Measurements from ENCODE around the gene MRC2. TPM values are rescaled to one million over a fixed set of nuclear protein-coding genes. Genes with fewer than 3 reads are reported as not detected.

MRC2 gene
- total RNA-seq, 4 donors from 2014 or later, result 10.6 to 40.5 (median 21.6) TPM

DNA sequence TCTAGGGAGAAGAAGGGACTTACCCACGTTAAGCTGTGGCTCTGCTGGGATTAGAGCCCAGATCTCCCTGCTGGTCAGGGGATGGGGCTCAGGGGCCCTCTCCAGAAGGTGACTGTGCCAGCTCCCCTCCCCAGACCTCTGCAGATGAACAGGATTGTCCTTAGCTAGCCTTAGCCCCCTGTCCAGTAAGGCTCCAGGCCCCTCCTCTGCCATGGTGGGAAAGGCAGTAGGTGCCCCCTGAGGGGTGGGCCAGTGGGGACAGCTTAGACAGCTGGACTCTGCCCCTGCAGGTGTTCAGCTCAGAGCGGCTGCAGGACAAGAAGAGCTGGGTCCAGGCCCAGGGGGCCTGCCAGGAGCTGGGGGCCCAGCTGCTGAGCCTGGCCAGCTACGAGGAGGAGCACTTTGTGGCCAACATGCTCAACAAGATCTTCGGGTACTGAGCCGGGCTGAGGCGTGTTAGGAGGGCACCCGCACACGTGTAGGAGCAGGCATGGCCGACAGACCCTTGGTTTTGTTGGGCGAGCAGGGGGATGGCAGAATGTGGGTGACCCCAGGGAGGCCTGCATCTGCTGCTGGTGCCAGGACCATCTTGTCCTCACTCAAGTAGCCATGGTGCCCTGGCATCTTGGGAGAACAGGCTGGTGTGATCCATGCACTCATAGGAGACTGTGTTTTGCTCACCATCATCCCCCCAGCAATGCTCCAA, 50.9 kb downstream of the MRC2 start:
- TF ChIP-seq, protein P1, sequence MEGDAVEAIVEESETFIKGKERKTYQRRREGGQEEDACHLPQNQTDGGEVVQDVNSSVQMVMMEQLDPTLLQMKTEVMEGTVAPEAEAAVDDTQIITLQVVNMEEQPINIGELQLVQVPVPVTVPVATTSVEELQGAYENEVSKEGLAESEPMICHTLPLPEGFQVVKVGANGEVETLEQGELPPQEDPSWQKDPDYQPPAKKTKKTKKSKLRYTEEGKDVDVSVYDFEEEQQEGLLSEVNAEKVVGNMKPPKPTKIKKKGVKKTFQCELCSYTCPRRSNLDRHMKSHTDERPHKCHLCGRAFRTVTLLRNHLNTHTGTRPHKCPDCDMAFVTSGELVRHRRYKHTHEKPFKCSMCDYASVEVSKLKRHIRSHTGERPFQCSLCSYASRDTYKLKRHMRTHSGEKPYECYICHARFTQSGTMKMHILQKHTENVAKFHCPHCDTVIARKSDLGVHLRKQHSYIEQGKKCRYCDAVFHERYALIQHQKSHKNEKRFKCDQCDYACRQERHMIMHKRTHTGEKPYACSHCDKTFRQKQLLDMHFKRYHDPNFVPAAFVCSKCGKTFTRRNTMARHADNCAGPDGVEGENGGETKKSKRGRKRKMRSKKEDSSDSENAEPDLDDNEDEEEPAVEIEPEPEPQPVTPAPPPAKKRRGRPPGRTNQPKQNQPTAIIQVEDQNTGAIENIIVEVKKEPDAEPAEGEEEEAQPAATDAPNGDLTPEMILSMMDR (IDR thresholded peaks at IDR 0.05; ENCODE audit: low read depth), result no peak

- TF ChIP-seq, protein P1 (IDR thresholded peaks at IDR 0.05; ENCODE audit: low read depth), result no peak
Measured at GRCh38 chr17:62679866-62680377, 52.5 kb downstream of the MRC2 start.

DNA sequence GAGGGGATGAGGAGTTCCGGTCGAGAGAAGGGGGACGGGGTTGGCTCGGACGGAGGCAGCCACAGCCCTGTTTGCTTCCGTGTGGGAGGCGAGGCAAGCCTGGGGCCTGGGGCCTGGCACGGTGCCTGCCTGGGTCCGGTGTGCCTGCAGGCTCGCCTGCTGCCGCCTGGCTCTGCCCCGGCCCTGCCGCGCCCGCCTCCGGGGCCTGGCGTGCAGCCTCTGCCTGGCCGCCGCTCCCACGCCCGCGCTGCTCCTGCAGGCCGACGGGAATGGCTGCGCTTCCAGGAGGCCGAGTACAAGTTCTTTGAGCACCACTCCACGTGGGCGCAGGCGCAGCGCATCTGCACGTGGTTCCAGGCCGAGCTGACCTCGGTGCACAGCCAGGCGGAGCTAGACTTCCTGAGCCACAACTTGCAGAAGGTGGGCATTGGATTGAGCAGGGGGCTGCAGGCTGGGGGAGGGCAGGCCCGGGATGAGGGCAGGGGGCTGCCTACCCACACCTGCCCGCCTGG, 53.1 kb downstream of the MRC2 start:
- TF ChIP-seq, protein P1 (IDR thresholded peaks at IDR 0.05; ENCODE audit: low read depth), result no peak

DNA sequence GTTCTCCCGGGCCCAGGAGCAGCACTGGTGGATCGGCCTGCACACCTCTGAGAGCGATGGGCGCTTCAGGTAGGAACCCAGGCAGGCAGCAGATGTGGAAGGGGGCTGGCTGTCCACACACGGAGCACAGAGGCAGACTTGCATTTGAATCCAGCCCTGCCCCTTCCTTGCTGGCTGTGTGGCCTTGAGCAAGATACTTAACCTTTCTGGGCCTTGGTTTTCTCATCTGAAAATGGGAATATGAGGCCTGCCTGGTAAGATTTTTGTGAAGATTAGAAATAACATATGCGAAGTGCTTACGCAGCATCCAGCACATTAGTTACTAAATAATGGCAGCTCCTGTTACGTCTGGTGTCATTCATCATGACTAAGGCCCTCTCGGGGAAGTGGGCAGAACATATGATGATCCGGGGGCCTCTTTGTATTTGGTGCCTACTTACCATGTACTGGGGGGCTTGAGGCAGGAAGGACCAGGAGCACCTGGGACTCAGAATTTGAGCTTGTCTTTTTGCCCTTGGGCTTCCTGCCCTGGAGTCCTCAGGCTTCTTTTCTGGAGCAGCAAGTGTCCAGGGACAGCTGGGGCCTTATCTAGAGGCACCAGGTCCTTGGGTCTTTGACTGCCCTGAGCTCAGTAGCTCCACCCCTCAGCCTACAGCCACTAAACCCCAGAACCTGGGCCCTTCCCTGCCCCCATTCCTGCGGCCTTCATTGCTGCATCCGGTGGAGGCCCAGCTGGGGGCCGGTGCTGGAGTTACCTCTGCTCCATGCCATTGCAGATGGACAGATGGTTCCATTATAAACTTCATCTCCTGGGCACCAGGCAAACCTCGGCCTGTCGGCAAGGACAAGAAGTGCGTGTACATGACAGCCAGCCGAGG, 53.8 kb downstream of the MRC2 start:
- TF ChIP-seq, protein P1 (IDR thresholded peaks at IDR 0.05; ENCODE audit: low read depth), result no peak

DNA sequence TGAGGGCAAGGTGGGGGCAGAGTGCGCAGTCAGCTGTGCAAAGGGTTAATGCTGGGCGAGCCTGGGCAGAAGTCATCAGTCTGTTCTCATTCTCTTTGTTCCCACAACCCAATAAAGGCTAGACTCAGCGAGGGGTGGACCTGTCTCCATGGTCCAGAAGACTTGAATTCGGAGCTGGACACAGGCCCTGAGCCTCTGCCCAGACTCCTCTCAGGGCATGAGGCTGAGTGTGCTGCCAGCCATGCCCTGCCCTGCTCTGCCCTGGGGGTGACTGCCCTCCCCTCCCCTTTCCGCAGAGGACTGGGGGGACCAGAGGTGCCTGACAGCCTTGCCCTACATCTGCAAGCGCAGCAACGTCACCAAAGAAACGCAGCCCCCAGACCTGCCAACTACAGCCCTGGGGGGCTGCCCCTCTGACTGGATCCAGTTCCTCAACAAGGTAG, 54.5 kb downstream of the MRC2 start:
- TF ChIP-seq, protein P1 (IDR thresholded peaks at IDR 0.05; ENCODE audit: low read depth), result no peak

DNA sequence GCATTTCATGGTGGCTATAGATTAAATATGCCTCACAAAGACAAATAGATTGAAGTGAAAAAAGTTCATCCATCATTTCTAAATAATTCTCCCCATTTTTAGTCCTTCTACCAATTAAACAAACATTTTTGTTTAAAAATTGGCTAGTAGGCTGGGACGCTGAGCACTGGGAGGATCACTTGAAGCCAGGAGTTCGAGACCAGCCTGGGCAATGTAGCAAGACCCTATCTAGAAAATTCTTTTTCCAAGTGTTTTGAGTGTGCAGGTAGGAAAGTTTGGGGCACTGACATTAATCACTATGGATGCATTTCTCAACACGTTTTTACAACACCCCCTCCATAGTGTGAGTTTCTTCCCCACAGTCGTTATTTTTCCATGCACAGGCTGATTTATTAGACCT, 56.7 kb downstream of the MRC2 start:
- TF ChIP-seq, protein P1 (IDR thresholded peaks at IDR 0.05; ENCODE audit: low read depth), result no peak

GRCh38 chr17:62687997-62688396, 60.5 kb downstream of the MRC2 start:
- TF ChIP-seq, protein P1 (IDR thresholded peaks at IDR 0.05; ENCODE audit: low read depth), result no peak
